Keratinocyte (primary cell): Measurements from ENCODE around the gene TANK.

Source experiments
- EZH2 ChIP-seq: IDR thresholded peaks from one replicate; pipeline ENCODE4 v1.6.1; 2012; ENCODE audit warnings: inconsistent platforms, mild to moderate bottlenecking, low read length, moderate library complexity
- TF ChIP-seq, protein P1 (sequence below), 3 experiments: IDR thresholded peaks in 1 of 3; conservative IDR thresholded peaks in 1 of 3; optimal IDR thresholded peaks in 1 of 3; 2 replicates in 2 of 3; 3 replicates in 1 of 3; pipeline versions ENCODE3 to v1.5.1; 2011; ENCODE audit warnings: low read length in 3 of 3, mild to moderate bottlenecking in 3 of 3, moderate library complexity in 2 of 3, control low read depth in 1 of 3, inconsistent platforms in 1 of 3; ENCODE audit not compliant: insufficient read depth in 2 of 3; ENCODE audit errors: extremely low read depth in 1 of 3

- TF ChIP-seq, protein P1, sequence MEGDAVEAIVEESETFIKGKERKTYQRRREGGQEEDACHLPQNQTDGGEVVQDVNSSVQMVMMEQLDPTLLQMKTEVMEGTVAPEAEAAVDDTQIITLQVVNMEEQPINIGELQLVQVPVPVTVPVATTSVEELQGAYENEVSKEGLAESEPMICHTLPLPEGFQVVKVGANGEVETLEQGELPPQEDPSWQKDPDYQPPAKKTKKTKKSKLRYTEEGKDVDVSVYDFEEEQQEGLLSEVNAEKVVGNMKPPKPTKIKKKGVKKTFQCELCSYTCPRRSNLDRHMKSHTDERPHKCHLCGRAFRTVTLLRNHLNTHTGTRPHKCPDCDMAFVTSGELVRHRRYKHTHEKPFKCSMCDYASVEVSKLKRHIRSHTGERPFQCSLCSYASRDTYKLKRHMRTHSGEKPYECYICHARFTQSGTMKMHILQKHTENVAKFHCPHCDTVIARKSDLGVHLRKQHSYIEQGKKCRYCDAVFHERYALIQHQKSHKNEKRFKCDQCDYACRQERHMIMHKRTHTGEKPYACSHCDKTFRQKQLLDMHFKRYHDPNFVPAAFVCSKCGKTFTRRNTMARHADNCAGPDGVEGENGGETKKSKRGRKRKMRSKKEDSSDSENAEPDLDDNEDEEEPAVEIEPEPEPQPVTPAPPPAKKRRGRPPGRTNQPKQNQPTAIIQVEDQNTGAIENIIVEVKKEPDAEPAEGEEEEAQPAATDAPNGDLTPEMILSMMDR (optimal IDR thresholded peaks at IDR 0.05 in 1 of 3, IDR thresholded peaks at IDR 0.05 in 1 of 3, conservative IDR thresholded peaks at IDR 0.05 in 1 of 3; ENCODE audit: extremely low read depth in 1 of 3, insufficient read depth in 2 of 3, low read length in 3 of 3) = no peak
- TF ChIP-seq EZH2 = no peak
Measured at GRCh38 chr2:161269111-161269510, 108.9 kb downstream of the TANK start.
